KOPT-K1 (cell line): ENCODE results near the gene GKN1.

Experiments used
- H3K27ac ChIP-seq: fragments of 200-600 bp; sonication (generic); 2 replicates; pipeline ENCODE4 v1.5.1; 2016; ENCODE audit warnings: antibody characterized with exemption, mild to moderate bottlenecking, low read depth, low read length; ENCODE audit not compliant: poor library complexity, severe bottlenecking
- H3K36me3 ChIP-seq: fragments of 200-600 bp; sonication (generic); 2 replicates; pipeline ENCODE4 v1.5.1; 2017; ENCODE audit warnings: antibody characterized with exemption, mild to moderate bottlenecking, low read length, moderate library complexity; ENCODE audit not compliant: insufficient read depth
- H3K9me3 ChIP-seq: fragments of 200-600 bp; sonication (generic); 2 replicates; pipeline ENCODE4 v1.5.1; 2017; ENCODE audit warnings: antibody characterized with exemption, low read length, mild to moderate bottlenecking; ENCODE audit not compliant: insufficient read depth, poor library complexity, severe bottlenecking

Gene GKN1, protein sequence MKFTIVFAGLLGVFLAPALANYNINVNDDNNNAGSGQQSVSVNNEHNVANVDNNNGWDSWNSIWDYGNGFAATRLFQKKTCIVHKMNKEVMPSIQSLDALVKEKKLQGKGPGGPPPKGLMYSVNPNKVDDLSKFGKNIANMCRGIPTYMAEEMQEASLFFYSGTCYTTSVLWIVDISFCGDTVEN

GRCh38 chr2:68974251-68974650 is at the start of gene GKN1:
Gene GKN1, plus strand, starts transcription at chr2:68974636. Its CDS starts 42 bp downstream, at chr2:68974678.
- Histone ChIP-seq H3K36me3 (no peaks in the 10 kb centered on the region), H3K9me3 (no peaks in the 10 kb centered on the region), H3K27ac (no peak within 1 kb of the TSS)

DNA sequence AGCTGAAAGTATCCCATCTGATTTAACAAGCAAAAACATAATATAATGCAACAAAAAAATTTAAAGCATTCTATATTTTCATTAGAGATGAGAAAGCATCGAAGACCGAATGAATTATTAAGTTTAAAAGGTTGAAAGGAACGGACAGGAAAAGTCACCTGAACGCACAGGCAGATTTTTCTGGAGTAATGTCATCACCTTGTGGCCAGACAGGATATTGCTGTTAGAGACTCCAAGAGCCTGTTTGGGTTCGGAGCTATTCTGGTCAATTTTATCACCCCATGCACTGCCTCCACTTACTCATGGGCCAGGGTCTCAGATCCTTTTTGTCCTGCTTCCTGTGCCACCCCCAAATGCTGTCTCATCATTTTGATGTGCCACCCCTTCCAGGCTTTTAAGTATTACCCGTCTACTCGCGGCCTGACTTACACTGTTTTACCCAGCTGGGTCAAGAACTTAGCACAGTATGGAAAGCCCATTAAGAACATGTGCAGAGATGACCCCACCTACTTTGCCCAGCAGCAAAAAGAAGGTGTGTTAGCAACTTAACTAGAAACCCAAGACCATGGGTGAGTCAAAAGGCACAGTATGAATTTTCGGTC is 49.0 kb upstream of the GKN1 start:
- no peaks in the 10 kb centered on the region for H3K36me3 ChIP-seq
- H3K9me3 ChIP-seq: no peaks in the 10 kb centered on the region
- H3K27ac ChIP-seq: no peak overlapping the region

GRCh38 chr2:68926796-68927195 is 47.6 kb upstream of the GKN1 start:
- no peaks in the 10 kb centered on the region for H3K36me3 ChIP-seq
- H3K27ac ChIP-seq: no peak overlapping the region
- no peaks in the 10 kb centered on the region for H3K9me3 ChIP-seq

GRCh38 chr2:68931149-68931711 is 43.2 kb upstream of the GKN1 start:
- no peak overlapping the region for H3K27ac ChIP-seq
- no peaks in the 10 kb centered on the region for H3K9me3 ChIP-seq
- no peaks in the 10 kb centered on the region for H3K36me3 ChIP-seq

GRCh38 chr2:68931799-68932198 is 42.6 kb upstream of the GKN1 start:
- Histone ChIP-seq H3K27ac (no peak overlapping the region), H3K36me3 (no peaks in the 10 kb centered on the region), H3K9me3 (no peaks in the 10 kb centered on the region)

GRCh38 chr2:68932402-68932801 is 42.0 kb upstream of the GKN1 start:
- Histone ChIP-seq H3K36me3 (no peaks in the 10 kb centered on the region), H3K27ac (no peak overlapping the region)

GRCh38 chr2:68934021-68934420 is 40.4 kb upstream of the GKN1 start:
- Histone ChIP-seq H3K36me3 (no peaks in the 10 kb centered on the region), H3K9me3 (no peaks in the 10 kb centered on the region), H3K27ac (no peak overlapping the region)

More at GRCh38 chr2:68932402-68932801, 42.0 kb upstream of the GKN1 start:
- H3K9me3 ChIP-seq: no peaks in the 10 kb centered on the region

- Histone ChIP-seq H3K9me3 (no peaks in the 10 kb centered on the region), H3K36me3 (no peaks in the 10 kb centered on the region), H3K27ac (no peak overlapping the region)
Measured at GRCh38 chr2:68935471-68935870, 39.0 kb upstream of the GKN1 start.

DNA sequence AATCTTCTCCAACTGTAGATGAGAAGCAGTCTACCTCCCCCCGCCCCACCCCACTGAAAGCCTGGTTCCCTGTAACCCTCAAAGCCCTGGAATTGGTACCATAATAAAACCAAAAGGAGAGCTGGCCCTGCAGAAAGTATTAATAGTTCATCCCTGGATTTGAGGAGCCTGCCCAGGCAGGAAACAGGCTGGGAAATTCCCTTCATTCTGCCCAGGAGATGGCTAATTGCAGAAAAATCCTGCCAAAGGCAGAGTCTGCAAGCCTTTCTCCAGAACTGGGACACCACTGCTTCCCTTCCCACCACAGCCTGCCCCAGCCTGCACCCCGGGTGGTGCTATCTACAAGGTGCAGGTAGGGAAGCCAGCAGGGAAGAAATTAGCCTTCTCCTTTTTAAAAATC is 38.0 kb upstream of the GKN1 start:
- Histone ChIP-seq H3K9me3 (no peaks in the 10 kb centered on the region), H3K36me3 (no peaks in the 10 kb centered on the region), H3K27ac (no peak overlapping the region)

DNA sequence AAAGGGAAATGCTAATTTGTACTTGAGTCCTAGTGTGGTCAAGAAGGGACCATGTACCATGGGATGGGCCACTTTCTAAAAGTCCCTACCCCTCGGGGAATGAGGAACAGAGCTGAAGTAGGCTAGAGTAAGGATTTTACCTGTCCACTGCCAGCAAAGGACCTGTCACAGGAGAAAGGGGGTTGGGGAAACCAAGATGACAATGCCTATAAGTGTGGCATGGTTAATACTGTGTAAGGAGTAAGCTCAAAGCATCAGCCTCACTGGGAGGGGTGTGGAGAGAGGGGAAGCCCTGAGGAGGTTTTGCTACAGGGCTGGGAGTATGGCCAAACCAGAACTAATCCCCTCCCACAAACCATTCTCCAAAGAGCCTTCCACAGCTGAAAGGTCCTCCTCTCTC is 37.5 kb upstream of the GKN1 start:
- Histone ChIP-seq H3K9me3 (no peaks in the 10 kb centered on the region), H3K36me3 (no peaks in the 10 kb centered on the region), H3K27ac (no peak overlapping the region)

DNA sequence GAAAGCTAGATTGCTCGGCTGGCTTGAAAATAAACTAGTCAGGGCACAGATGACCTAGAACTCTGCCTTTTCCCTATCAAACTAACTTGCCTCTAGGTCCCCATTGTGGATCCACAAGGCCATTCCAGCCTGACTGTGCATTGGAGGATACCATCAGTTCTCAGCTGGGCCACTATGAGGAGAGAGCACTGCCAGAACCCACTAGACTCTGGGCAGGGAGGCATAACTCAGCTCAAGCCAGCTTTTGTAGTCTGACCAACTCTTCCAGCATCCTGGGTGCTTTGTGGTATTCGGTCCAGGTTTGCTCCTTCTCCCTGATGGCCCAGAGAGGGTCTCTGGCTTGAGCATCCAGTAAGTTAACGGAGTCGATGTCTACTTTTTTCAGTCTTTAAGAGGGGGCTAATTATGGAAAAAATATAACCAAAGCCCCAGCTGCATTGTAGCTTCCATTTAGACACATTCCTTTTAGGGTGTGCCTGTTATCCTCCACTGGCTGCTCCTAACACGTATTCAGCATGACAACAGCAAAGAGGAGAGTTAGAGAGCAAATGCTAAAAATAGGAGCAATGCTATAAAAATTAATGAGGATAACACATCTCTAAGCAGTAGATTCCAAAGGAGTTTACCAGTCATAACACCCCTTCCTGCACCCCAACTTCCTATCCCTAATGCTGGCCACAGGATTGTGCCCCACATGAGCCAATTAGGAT is 36.9 kb upstream of the GKN1 start:
- no peaks in the 10 kb centered on the region for H3K36me3 ChIP-seq
- no peaks in the 10 kb centered on the region for H3K9me3 ChIP-seq
- no peak overlapping the region for H3K27ac ChIP-seq

- H3K9me3 ChIP-seq: no peaks in the 10 kb centered on the region
- no peak overlapping the region for H3K27ac ChIP-seq
- H3K36me3 ChIP-seq: no peaks in the 10 kb centered on the region
Measured at GRCh38 chr2:68938938-68939337, 35.5 kb upstream of the GKN1 start.

- Histone ChIP-seq H3K36me3 (no peaks in the 10 kb centered on the region), H3K27ac (no peak overlapping the region), H3K9me3 (no peaks in the 10 kb centered on the region)
Measured at GRCh38 chr2:68939962-68940361, 34.5 kb upstream of the GKN1 start.

DNA sequence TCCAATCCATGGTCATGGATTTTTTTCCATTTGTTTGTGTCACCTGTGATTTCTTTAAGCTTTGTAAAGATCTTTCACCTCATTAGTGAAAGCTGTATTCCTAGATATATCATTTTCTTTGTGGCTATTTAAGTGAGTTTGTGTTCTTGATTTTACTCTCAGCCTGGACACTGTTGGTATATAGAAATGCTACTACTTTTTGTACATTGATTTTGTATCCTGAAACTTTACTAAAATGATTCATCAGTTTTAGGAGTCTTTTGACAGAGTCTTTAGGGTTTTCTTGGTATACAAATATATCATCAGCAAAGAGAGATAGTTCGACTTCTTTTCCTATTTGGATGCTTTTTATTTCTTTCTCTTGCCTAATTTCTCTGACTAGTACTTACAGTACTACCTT is 34.1 kb upstream of the GKN1 start:
- no peak overlapping the region for H3K27ac ChIP-seq

DNA sequence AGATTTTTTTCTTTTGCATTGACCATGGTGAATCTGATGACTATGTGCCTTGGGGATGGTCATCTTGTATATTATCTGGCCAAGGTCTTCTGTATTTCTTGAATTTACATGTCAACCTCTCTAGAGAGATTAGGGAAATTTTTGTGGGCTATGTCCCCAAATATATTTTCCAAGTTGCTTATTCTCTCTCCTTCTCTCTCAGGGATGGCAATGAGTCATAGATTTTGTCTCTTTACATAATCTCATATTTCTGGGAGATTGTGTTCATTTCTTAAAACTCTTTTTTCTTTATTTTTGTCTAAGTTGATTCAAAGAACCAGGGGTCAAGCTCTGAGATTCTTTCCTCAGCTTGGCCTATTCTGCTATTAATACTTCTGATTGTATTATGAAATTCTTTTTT is 31.6 kb upstream of the GKN1 start:
- no peak overlapping the region for H3K27ac ChIP-seq
- H3K36me3 ChIP-seq: no peaks in the 10 kb centered on the region
- no peaks in the 10 kb centered on the region for H3K9me3 ChIP-seq

More for the DNA sequence above, 34.1 kb upstream of the GKN1 start:
- Histone ChIP-seq H3K36me3 (no peaks in the 10 kb centered on the region), H3K9me3 (no peaks in the 10 kb centered on the region)
